Stimulated activated CD8-positive, alpha-beta memory T cell treated with anti-CD3 and anti-CD28 coated beads, Interleukin-12 subunit alpha, Interleukin-12 subunit beta, amount 100 ng/mL, for 24 hours (primary cell): ENCODE measurements around the gene RPP38.

Experiments used
- DNase-seq: peaks from one replicate; pipeline ENCODE4 v3.0.0-alpha.2; 2020; ENCODE audit errors: extremely low read depth

RPP38 gene

DNA sequence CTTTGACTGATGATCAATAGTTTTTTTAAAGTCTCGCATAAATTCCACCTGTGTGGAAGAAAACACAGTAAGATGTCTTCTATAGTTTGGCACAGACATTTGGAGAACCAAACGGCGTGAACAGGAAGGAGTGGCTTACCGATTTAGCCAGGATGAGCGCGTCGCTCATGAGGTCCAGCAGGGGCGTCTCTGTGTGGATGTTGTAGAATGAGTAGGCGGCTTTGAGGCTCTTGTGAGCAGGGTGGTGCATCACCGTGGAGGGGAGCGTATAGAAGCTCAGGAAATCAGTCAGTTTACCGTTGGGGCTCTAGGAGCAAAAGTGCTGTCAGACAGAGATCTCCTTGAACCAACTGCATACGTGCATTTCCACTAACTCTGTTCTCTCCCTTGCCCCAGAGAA lies 15.5 kb downstream of the RPP38 start:
- DNase-seq: no peak

GRCh38 chr10:15113766-15114165 lies 16.6 kb downstream of the RPP38 start:
- DNase-seq: no peak

DNA sequence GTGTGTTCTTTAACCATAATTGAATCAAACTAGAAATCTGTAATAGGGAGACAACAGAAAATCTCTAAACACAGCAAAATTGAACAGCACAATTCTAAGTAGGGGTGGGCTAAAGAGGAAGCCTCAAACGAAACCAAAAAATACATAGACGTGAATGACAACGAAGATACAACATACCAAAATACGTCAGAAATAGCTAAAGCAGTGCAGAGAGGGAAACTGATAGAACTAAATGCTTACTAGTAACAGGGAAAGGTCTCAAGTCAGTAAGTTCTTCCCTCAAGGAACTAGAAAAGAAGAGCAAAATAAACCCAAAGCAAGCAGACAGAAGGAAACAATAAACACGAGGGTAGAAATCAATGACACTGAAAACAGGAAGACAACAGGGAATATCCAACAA lies 19.1 kb downstream of the RPP38 start:
- DNase-seq: no peak

DNA sequence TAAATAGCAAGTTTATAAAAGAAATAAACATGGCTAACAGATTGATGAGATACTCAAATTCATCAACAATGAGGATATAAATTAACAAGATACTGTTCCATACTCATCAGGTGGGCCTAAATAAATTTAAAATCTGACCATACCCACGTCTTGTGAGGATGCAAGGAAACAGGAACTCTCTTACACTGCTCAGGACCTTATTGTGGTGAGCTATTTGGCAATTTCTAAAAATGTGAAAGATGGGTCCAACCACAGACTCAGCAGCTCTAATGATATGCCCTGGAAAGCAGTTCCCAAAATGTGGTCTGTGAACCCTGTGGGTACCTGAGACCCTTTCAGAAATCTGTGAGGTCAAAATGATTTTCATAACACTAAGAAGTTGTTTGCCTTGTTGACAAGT lies 21.5 kb downstream of the RPP38 start:
- DNase-seq: no peak

- DNase-seq: no peak
Measured at GRCh38 chr10:15120523-15120922, 23.4 kb downstream of the RPP38 start.

- DNase-seq: no peak
Measured at GRCh38 chr10:15121707-15122106, 24.6 kb downstream of the RPP38 start.

DNA sequence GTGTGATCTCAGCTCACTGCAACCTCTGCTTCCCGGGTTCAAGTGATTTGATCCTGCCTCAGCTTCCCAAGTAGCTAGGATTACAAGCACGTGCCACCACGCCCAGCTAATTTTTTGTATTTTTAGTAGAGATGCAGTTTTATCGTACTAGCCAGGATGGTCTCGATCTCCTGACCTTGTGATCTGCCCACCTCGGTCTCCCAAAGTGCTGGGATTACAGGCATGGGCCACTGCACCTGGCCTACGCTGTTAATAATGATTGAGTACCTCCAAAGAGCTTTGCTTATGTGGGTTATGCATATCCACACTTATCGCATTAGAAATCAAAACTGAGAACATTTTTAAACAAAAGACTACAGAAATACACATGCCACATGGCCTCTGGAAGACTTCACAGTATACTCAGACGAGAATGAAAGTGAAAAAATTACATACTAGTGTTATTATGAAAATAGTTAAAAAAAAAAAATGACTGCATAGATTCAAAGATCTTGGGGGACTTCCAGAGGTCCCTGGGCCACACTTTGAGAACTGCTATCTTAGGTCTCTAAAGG lies 25.4 kb downstream of the RPP38 start:
- DNase-seq: no peak

DNA sequence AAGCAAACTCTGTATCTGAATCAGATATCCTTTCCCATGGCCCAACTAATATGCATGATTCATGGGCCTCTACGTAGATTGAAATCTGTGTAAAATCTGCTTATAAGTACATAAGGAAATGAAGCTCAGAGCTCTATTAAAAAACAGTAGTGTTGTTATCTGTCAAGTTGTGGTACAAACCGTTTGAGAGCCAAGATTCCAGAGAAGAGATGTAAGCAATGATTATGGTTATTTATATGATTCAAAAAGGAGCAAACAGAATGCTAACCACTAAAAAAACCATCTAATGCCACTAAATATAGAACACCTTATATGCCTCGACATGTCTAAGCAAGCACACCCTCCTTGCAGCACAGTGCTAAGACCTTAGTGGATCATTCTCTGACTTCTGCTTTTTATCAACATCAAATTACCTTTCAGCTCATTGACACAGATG lies 26.6 kb downstream of the RPP38 start:
- DNase-seq: no peak

GRCh38 chr10:15124190-15124589 lies 27.0 kb downstream of the RPP38 start:
- no peak for DNase-seq

DNA sequence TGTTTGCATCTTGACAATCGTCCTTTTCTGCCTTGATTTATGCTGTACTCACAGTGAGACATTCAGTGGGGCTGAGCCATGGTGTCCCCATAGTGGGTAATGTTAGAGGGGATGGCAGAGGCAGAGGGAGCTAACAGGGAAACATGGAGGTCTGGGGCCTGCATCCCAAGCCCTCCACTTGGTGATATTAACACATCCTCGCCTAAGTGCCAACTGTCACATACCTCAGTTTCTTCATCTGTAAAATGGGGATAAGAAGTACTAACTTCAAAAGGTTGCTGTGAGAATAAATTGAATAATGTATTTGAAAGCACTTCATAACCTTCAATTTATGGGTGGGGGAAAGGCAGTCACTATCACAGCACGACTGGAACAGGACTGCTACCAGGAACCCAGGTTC lies 27.8 kb downstream of the RPP38 start:
- no peak for DNase-seq

GRCh38 chr10:15131330-15131729 lies 34.2 kb downstream of the RPP38 start:
- DNase-seq: no peak

GRCh38 chr10:15136129-15137035 lies 39.2 kb downstream of the RPP38 start:
- no peak for DNase-seq

DNA sequence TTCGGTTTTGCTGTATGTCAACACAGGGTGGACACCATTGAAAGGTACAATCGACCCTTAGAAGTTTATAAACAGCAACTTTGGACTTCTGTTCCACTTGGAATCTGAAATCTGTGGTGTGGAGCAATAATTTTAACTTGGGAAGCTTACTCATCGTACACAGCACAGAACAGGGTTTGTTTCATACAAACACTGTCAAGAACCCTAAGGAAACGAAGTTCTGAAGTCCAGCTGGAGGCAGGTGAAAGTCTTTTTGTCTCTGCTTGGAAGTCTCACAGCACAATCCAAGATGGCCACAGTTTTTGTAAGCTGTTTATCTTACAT lies 39.8 kb downstream of the RPP38 start:
- DNase-seq: no peak

GRCh38 chr10:15137636-15138035 lies 40.5 kb downstream of the RPP38 start:
- DNase-seq: no peak

- no peak for DNase-seq
Measured at GRCh38 chr10:15140698-15141097, 43.5 kb downstream of the RPP38 start.

GRCh38 chr10:15141136-15142054 lies 44.2 kb downstream of the RPP38 start:
- no peak for DNase-seq

DNA sequence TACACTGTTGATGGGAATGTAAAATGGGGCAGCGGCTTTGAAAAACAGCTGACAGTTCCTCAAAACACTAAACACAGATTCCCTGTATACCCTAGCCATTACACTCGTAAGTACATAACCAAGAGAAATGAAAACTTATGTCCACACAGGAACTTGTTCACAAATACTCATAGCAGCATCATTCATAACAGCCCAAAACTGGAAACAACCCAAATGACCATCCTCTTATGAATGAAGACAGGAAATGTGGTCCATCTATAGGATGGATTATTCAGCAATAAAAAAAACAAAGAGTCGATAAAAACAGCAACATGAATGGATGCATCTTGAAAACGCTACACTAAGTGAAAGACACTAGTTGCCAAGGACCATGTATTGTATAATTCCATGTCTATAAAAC lies 47.6 kb downstream of the RPP38 start:
- no peak for DNase-seq

DNA sequence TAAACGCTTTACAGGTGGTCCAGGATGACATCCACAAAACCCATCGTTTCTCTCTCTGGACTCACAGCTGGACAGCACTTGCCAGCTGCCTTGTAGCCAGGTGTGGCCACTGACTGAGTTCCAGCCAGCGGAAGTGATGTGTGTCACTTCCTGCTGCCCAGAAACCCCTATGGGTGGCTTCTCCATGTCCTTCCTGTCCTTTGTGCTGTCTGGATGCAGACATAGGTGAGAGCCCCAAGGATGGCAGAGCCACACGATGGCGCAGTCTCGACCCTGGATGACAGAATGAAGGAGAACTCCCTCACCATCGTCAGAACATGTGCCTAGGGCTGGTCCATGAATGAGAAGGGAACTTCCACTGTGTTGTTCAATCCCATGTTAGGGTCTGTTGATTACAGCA lies 49.2 kb downstream of the RPP38 start:
- DNase-seq: no peak

GRCh38 chr10:15147594-15148392 lies 50.6 kb downstream of the RPP38 start:
- DNase-seq: no peak

DNA sequence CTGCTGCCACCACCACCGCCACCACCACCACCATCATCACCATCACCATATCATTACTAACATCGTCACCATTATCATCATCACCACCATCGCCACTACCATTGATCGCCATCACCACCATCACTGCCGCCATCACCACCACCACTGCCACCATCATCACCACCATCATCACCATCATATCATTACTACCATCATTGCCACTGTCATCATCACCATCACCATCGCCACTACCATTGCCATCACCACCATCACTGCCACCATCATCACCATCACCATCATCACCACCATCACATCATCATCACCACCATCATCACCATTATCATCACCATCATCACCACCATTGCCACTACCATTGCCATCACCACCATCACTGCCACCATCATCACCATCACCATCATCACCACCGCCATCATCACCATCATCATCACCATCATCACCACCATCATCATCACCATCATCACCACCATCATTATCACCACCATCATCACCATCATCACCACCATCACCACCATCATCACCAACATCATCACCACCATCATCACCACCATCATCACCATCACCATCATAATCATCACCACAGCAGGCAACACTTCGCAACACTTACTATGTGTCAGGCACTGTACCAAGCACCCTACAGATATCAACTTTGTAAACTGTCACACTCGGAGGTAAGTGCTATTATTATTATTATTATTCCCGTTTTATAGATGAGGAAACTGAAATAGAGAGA lies 52.1 kb downstream of the RPP38 start:
- DNase-seq: no peak

DNA sequence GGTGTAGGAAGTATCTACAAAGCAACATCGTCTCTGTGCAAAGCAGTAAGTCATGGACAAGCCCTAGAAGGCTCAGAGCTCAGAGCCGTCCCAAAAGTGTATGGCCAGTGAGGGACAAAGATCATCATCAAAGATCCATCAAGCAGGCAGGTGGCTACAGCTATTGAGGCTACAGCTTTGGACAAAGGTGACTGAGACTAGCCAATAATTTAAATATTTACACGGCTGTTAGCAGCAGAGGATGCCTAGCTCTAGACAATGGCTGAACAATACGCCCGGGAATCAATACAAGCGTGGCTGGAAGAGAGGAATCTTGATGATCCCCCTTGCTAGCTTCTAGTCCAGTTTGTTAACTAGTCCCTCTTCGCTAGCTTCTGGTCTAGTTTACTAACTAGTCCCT lies 53.4 kb downstream of the RPP38 start:
- DNase-seq: no peak
